ENCODE results near the gene AFF1.

DNA sequence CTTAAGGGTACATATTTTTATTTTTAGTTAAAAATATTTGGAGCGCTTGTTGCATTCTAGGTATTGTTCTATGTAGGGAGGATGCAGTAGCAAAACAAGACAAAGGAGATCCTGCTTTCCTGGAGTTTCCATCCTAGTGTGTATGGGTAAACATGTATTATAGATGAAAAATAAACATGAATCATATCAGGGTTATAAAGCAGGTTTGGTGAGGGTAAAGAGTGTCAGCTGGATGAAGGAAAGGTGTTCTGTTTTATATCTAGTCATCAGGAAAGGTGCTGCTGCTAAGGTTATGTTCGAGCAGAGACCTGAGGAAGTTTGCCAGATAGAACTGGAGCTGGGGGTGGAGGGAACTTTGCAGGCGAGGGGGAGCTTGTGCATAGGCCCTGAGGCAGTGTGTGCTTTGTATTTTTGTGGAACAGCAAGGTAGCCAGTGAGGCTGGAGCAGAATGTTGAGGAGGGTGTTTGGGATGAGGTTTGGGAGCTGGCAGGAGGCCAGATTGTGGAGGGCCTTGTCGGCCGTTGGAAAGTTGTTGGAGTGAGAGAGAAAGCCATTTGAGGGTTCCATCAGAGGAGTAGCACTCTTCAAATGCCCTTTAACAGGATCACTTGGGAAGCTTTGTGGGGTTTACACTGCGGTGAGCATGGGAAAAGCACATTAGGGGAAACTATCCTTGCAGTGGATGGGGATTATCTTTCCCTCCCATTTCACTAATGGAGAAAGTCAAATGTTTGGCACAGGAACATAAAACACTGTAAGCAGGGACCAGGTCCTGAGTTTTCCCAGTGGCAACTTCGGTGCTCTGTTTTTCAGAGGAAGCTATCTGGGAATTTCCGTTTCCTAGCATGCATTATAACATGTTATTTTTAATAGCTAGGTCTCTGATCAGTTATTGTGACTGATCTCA is 35.9 kb downstream of the AFF1 start:
- TF ChIP-seq CTCF (conservative IDR thresholded peaks at IDR 0.05; ENCODE audit: low read length) (no peak), EZH2phosphoT487 (IDR thresholded peaks at IDR 0.05; ENCODE audit: borderline replicate concordance, low read depth, low read length) (no peak)
